Measurements from ENCODE around the gene INO80C.

The INO80C gene

GRCh38 chr18:35468711-35469110 lies 29.0 kb downstream of the INO80C start:
- ChIA-PET POLR2A (no interaction called here), CTCF (no interaction called here)
- TF ChIP-seq CTBP1 (IDR thresholded peaks at IDR 0.05; ENCODE audit: borderline replicate concordance), result no peak
- no peak for TF ChIP-seq SP1 (IDR thresholded peaks at IDR 0.05)
- no peak for TF ChIP-seq ZNF384 (IDR thresholded peaks at IDR 0.05)
- TF ChIP-seq TARDBP (IDR thresholded peaks at IDR 0.05), result no peak
- no peak for TF ChIP-seq FOXK2 (IDR thresholded peaks at IDR 0.05)
- no peak for TF ChIP-seq NFRKB (IDR thresholded peaks at IDR 0.05)
- no peak for TF ChIP-seq PKNOX1 (IDR thresholded peaks at IDR 0.05)
- no peak for TF ChIP-seq BHLHE40 (IDR thresholded peaks at IDR 0.05; ENCODE audit: borderline replicate concordance)
- no peak for TF ChIP-seq LEF1 (IDR thresholded peaks at IDR 0.05; ENCODE audit: borderline replicate concordance)
- TF ChIP-seq ARNT (IDR thresholded peaks at IDR 0.05), result no peak
- TF ChIP-seq L3MBTL2 (conservative IDR thresholded peaks at IDR 0.05), result no peak
- no peak for TF ChIP-seq FOXM1 (IDR thresholded peaks at IDR 0.05; ENCODE audit: borderline replicate concordance)
- TF ChIP-seq FOXA1 (IDR thresholded peaks at IDR 0.05), result no peak
- TF ChIP-seq HDGF (IDR thresholded peaks at IDR 0.05; ENCODE audit: borderline replicate concordance), result no peak
- TF ChIP-seq ELF4 (IDR thresholded peaks at IDR 0.05), result no peak
- TF ChIP-seq SUZ12 (IDR thresholded peaks at IDR 0.05), result no peak
- DNase-seq (ENCODE audit: extremely low spot score), result no peak

- TF ChIP-seq TARDBP (IDR thresholded peaks at IDR 0.05), result no peak
- no peak for TF ChIP-seq NFRKB (IDR thresholded peaks at IDR 0.05)
- no peak for TF ChIP-seq LEF1 (IDR thresholded peaks at IDR 0.05; ENCODE audit: borderline replicate concordance)
- TF ChIP-seq SUZ12 (IDR thresholded peaks at IDR 0.05), result no peak
- TF ChIP-seq HDGF (IDR thresholded peaks at IDR 0.05; ENCODE audit: borderline replicate concordance), result no peak
- TF ChIP-seq ZNF384 (IDR thresholded peaks at IDR 0.05), result no peak
- TF ChIP-seq L3MBTL2 (conservative IDR thresholded peaks at IDR 0.05), result no peak
- TF ChIP-seq FOXA1 (IDR thresholded peaks at IDR 0.05), result no peak
- no peak for TF ChIP-seq FOXM1 (IDR thresholded peaks at IDR 0.05; ENCODE audit: borderline replicate concordance)
- TF ChIP-seq FOXK2 (IDR thresholded peaks at IDR 0.05), result no peak
- no peak for TF ChIP-seq ELF4 (IDR thresholded peaks at IDR 0.05)
- TF ChIP-seq PKNOX1 (IDR thresholded peaks at IDR 0.05), result no peak
- ChIA-PET CTCF (no interaction called here), POLR2A (no interaction called here)
- no peak for DNase-seq (ENCODE audit: extremely low spot score)
Observed at GRCh38 chr18:35467624-35468016, 30.1 kb downstream of the INO80C start.

- DNase-seq (ENCODE audit: extremely low spot score), result no peak
- CTCF ChIA-PET, result no interaction called here
- no peak for TF ChIP-seq ZNF384 (IDR thresholded peaks at IDR 0.05)
- no peak for TF ChIP-seq NFRKB (IDR thresholded peaks at IDR 0.05)
- no peak for TF ChIP-seq BHLHE40 (IDR thresholded peaks at IDR 0.05; ENCODE audit: borderline replicate concordance)
- no peak for TF ChIP-seq SUZ12 (IDR thresholded peaks at IDR 0.05)
- POLR2A ChIA-PET, result no interaction called here
Observed at GRCh38 chr18:35466815-35467623, 30.7 kb downstream of the INO80C start.

- CTCF ChIA-PET, result no interaction called here
Observed at GRCh38 chr18:35466334-35466733, 31.4 kb downstream of the INO80C start.

GRCh38 chr18:35465329-35465728 lies 32.4 kb downstream of the INO80C start:
- POLR2A ChIA-PET, result no interaction called here
- TF ChIP-seq HDGF (IDR thresholded peaks at IDR 0.05; ENCODE audit: borderline replicate concordance) (no peak), FOXK2 (IDR thresholded peaks at IDR 0.05) (no peak), ARNT (IDR thresholded peaks at IDR 0.05) (no peak), BHLHE40 (IDR thresholded peaks at IDR 0.05; ENCODE audit: borderline replicate concordance) (no peak), TARDBP (IDR thresholded peaks at IDR 0.05) (no peak), L3MBTL2 (conservative IDR thresholded peaks at IDR 0.05) (no peak), ZNF384 (IDR thresholded peaks at IDR 0.05) (no peak), ELF4 (IDR thresholded peaks at IDR 0.05) (no peak), FOXA1 (IDR thresholded peaks at IDR 0.05) (no peak), NFRKB (IDR thresholded peaks at IDR 0.05) (no peak), SP1 (IDR thresholded peaks at IDR 0.05) (no peak), CTBP1 (IDR thresholded peaks at IDR 0.05; ENCODE audit: borderline replicate concordance) (no peak), SUZ12 (IDR thresholded peaks at IDR 0.05) (no peak), FOXM1 (IDR thresholded peaks at IDR 0.05; ENCODE audit: borderline replicate concordance) (no peak), LEF1 (IDR thresholded peaks at IDR 0.05; ENCODE audit: borderline replicate concordance) (no peak), PKNOX1 (IDR thresholded peaks at IDR 0.05) (no peak)
- DNase-seq (ENCODE audit: extremely low spot score), result no peak
- CTCF ChIA-PET, result no interaction called here

More at GRCh38 chr18:35466334-35466733, 31.4 kb downstream of the INO80C start:
- TF ChIP-seq HDGF (IDR thresholded peaks at IDR 0.05; ENCODE audit: borderline replicate concordance) (no peak), L3MBTL2 (conservative IDR thresholded peaks at IDR 0.05) (no peak)
- POLR2A ChIA-PET, result no interaction called here
- DNase-seq (ENCODE audit: extremely low spot score), result no peak

- TF ChIP-seq FOXK2 (IDR thresholded peaks at IDR 0.05) (no peak), LEF1 (IDR thresholded peaks at IDR 0.05; ENCODE audit: borderline replicate concordance) (no peak), ELF4 (IDR thresholded peaks at IDR 0.05) (no peak), FOXM1 (IDR thresholded peaks at IDR 0.05; ENCODE audit: borderline replicate concordance) (no peak), ZNF384 (IDR thresholded peaks at IDR 0.05) (no peak), PKNOX1 (IDR thresholded peaks at IDR 0.05) (no peak), CTBP1 (IDR thresholded peaks at IDR 0.05; ENCODE audit: borderline replicate concordance) (no peak)
- CTCF ChIA-PET, result no interaction called here
- DNase-seq (ENCODE audit: extremely low spot score), result no peak
- POLR2A ChIA-PET, result no interaction called here
Observed at GRCh38 chr18:35464831-35465279, 32.9 kb downstream of the INO80C start.
